ENCODE data around the gene MRPL12.

MRPL12 gene

GRCh38 chr17:81741594-81742452 lies 38.7 kb downstream of the MRPL12 start:
- no peak for DNase-seq
